ENCODE data around the gene PDE12.
"Not testable (repeated sequence)": the region's sequence is repeated elsewhere in the genome, so short reads cannot be mapped to it uniquely, and the experiment has no call there.

PDE12 gene

GRCh38 chr3:57587905-57588304, 31.8 kb downstream of the PDE12 start:
- no peak for DNase-seq

- DNase-seq, result no peak
These were observed 36.2 kb downstream of the PDE12 start for GRCh38 chr3:57592306-57592705.

- DNase-seq, result no peak
These were observed 38.1 kb downstream of the PDE12 start for GRCh38 chr3:57594144-57594543.

GRCh38 chr3:57594576-57594975, 38.5 kb downstream of the PDE12 start:
- DNase-seq, result no peak

GRCh38 chr3:57596495-57597126, 40.5 kb downstream of the PDE12 start:
- DNase-seq, result peak; percentile 72

GRCh38 chr3:57597127-57597923, 41.3 kb downstream of the PDE12 start, which contains the start of gene ARF4:
Gene ARF4, minus strand, starts transcription at chr3:57597344. Its CDS starts 204 bp downstream, at chr3:57597140.
- DNase-seq, result peak; percentile 99

GRCh38 chr3:57598765-57599360, 42.8 kb downstream of the PDE12 start:
- DNase-seq, result no peak

GRCh38 chr3:57600195-57600594, 44.1 kb downstream of the PDE12 start:
- DNase-seq, result no peak

GRCh38 chr3:57604971-57605370, 48.9 kb downstream of the PDE12 start:
- DNase-seq, result no peak

GRCh38 chr3:57605683-57606082, 49.6 kb downstream of the PDE12 start:
- no peak for DNase-seq

- not testable (repeated sequence) for DNase-seq
These were observed 55.8 kb downstream of the PDE12 start for GRCh38 chr3:57611870-57612269.

- no peak for DNase-seq
These were observed 60.2 kb downstream of the PDE12 start for GRCh38 chr3:57616233-57616632.
